Ascending aorta (tissue), 2 donors: Measurements from ENCODE around the gene CARMIL1. TPM values are rescaled to one million over a fixed set of nuclear protein-coding genes. Genes with fewer than 3 reads are reported as not detected.

Experiments used
- DNase-seq, 2 donors: peaks; one replicate each; pipeline ENCODE4 v3.0.0-alpha.2; 2019; ENCODE audit warnings: low spot score in 2 of 2
- H3K27ac ChIP-seq, 2 donors: fragments of 200-600 bp; sonication (generic); one replicate each; pipeline ENCODE4 v1.5.1; 2016 to 2017; ENCODE audit warnings: mild to moderate bottlenecking in 1 of 2
- H3K27me3 ChIP-seq: fragments of 200-600 bp; sonication (generic); one replicate; pipeline ENCODE4 v1.5.1; 2017
- H3K36me3 ChIP-seq, 2 donors: fragments of 200-600 bp; sonication (generic); one replicate each; pipeline ENCODE4 v1.5.1; 2016
- H3K4me1 ChIP-seq, 2 donors: fragments of 200-600 bp; sonication (generic); one replicate each; pipeline ENCODE4 v1.5.1; 2016 to 2017; ENCODE audit warnings: mild to moderate bottlenecking in 1 of 2
- H3K4me3 ChIP-seq, 2 donors: fragments of 200-600 bp; sonication (generic); one replicate each; pipeline ENCODE4 v1.5.1; 2016 to 2017; ENCODE audit warnings: mild to moderate bottlenecking in 1 of 2
- H3K9me3 ChIP-seq, 2 donors: fragments of 200-600 bp; sonication (generic); one replicate each; pipeline ENCODE4 v1.5.1; 2016
- intact Hi-C: fragments of 100-400 bp; cut with DNase I; formaldehyde crosslinking; loops from one replicate; pipeline ENCODE4 v1.15.1; 2023
- total RNA-seq: library from RNA; depleted of rRNA; stranded (reverse); fragments of >200 nt; gene quantifications from one replicate; pipeline ENCODE4 v1.1.0, GENCODE V29; 2016
- TF ChIP-seq, protein P1 (sequence below), 3 experiments: fragments of 200-600 bp in 2 of 3; fragments of 450-650 bp in 1 of 3; sonication (generic) in 2 of 3; IDR thresholded peaks; one replicate each; pipeline ENCODE4 v1.5.1; 2016 to 2019; ENCODE audit warnings: antibody characterized with exemption in 3 of 3, mild to moderate bottlenecking in 1 of 3, moderate library complexity in 1 of 3

CARMIL1 gene
- total RNA-seq, 1 donor from 2014 or later, result 16.1 TPM

DNA sequence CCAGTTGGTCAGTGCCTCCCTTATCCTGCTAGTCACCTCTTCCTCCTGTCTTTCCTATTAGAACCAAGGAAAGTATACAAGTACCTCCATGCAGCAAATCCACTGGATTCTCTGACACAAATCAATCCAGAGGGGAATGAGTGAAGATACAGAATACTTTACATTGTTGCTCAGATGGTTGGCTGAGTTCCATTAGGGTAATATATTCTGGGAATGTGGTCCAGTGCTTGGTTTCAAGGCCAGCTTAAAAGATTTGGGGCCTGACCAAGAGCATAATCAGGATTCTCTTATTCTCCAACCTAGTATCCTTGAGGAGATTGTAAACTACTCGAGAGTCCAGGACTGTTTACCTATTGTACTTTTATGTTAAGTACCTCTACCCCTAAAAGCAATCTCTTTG, 23.0 kb downstream of the CARMIL1 start:
- H3K27ac ChIP-seq, result peak overlapping the region; percentile 73 to 93
- no peaks in the 10 kb centered on the region for H3K27me3 ChIP-seq
- intact Hi-C loops, result no loop called here
- H3K4me3 ChIP-seq, result no peak overlapping the region
- TF ChIP-seq, protein P1, sequence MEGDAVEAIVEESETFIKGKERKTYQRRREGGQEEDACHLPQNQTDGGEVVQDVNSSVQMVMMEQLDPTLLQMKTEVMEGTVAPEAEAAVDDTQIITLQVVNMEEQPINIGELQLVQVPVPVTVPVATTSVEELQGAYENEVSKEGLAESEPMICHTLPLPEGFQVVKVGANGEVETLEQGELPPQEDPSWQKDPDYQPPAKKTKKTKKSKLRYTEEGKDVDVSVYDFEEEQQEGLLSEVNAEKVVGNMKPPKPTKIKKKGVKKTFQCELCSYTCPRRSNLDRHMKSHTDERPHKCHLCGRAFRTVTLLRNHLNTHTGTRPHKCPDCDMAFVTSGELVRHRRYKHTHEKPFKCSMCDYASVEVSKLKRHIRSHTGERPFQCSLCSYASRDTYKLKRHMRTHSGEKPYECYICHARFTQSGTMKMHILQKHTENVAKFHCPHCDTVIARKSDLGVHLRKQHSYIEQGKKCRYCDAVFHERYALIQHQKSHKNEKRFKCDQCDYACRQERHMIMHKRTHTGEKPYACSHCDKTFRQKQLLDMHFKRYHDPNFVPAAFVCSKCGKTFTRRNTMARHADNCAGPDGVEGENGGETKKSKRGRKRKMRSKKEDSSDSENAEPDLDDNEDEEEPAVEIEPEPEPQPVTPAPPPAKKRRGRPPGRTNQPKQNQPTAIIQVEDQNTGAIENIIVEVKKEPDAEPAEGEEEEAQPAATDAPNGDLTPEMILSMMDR (IDR thresholded peaks at IDR 0.05), result no peak
- H3K9me3 ChIP-seq, result no peaks in the 10 kb centered on the region
- H3K36me3 ChIP-seq, result no peaks in the 10 kb centered on the region
- H3K4me1 ChIP-seq, result peaks cover 25 to 76% of the 10 kb centered on the region in 2 donors
- no peak for DNase-seq

DNA sequence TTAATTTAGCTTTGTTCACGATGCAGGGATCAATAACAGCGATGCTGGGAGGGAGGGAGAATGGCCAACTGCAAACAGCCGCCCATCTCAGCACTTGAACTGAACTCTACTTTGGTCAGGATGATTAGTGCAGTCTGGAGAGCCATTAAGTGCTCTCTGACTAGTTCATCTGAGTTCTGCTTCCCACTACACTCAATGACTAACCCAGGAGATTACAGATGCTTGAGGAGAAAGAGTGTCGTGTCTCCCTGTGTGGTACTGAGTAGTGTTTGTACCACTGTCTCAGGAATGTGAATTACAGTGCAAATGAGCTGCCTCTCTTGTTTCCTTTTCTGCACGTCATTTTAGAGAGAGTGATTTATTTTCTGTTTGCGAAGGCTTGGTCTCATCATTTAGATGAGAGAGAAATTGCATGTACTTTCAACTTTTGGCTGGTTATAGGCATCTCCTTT, 23.5 kb downstream of the CARMIL1 start:
- Histone ChIP-seq H3K9me3 (no peaks in the 10 kb centered on the region), H3K4me1 (peaks cover 27 to 79% of the 10 kb centered on the region in 2 donors), H3K4me3 (peak overlapping the region in 1 of 2 donors; percentile 11), H3K27me3 (no peaks in the 10 kb centered on the region), H3K27ac (peak overlapping the region; percentile 73 to 93), H3K36me3 (no peaks in the 10 kb centered on the region)
- TF ChIP-seq, protein P1 (IDR thresholded peaks at IDR 0.05), result no peak
- intact Hi-C loops, result no loop called here
- DNase-seq, result no peak

DNA sequence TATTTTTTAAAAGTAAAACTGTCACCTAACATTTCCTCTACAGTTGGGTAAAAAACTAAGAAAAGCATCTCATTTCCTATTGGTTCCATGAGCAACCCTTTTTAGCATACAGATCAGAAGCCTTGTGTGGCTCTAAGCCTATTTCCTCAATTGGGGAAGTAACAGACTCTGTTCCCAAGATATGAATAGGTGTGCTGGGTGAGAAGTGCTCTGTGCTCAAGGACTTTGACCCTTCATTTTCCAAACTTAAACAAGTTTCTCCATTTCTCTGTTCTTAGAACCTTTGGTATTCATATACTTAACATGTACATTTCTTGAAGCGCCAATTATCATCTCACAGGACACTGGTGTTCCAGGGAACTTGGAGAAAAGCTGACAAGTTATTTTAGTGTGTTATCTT, 24.1 kb downstream of the CARMIL1 start:
- TF ChIP-seq, protein P1 (IDR thresholded peaks at IDR 0.05), result no peak
- H3K9me3 ChIP-seq, result no peaks in the 10 kb centered on the region
- no peak for DNase-seq
- H3K27me3 ChIP-seq, result no peaks in the 10 kb centered on the region
- no peaks in the 10 kb centered on the region for H3K36me3 ChIP-seq
- peak overlapping the region; percentile 73 to 93 for H3K27ac ChIP-seq
- H3K4me3 ChIP-seq, result no peak overlapping the region
- intact Hi-C loops, result no loop called here
- H3K4me1 ChIP-seq, result peaks cover 26 to 79% of the 10 kb centered on the region in 2 donors

DNA sequence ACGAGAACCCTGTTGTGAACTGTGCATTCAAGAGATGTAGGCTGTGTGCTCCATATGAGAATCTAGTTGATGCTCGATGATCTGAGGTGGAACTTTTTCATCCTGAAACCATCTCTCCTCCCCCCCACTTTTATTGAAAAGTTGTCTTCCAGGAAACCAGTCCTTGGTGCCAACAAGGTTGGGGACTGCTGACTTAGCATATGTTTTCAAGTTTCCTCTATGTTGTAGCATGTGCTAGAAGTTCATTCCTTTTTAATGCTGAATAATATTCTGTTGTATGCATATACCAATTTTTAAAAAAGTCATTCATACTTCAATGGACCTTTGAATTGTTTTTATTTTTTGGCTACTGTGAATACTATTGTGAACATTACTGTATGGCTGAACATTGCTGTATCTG, 27.2 kb downstream of the CARMIL1 start:
- Histone ChIP-seq H3K9me3 (no peaks in the 10 kb centered on the region), H3K4me3 (no peak overlapping the region), H3K36me3 (no peaks in the 10 kb centered on the region), H3K4me1 (peaks cover 13 to 75% of the 10 kb centered on the region in 2 donors), H3K27me3 (no peaks in the 10 kb centered on the region), H3K27ac (peak overlapping the region; percentile 73 to 93)
- DNase-seq, result no peak
- TF ChIP-seq, protein P1 (IDR thresholded peaks at IDR 0.05), result no peak
- intact Hi-C loops, result no loop called here

DNA sequence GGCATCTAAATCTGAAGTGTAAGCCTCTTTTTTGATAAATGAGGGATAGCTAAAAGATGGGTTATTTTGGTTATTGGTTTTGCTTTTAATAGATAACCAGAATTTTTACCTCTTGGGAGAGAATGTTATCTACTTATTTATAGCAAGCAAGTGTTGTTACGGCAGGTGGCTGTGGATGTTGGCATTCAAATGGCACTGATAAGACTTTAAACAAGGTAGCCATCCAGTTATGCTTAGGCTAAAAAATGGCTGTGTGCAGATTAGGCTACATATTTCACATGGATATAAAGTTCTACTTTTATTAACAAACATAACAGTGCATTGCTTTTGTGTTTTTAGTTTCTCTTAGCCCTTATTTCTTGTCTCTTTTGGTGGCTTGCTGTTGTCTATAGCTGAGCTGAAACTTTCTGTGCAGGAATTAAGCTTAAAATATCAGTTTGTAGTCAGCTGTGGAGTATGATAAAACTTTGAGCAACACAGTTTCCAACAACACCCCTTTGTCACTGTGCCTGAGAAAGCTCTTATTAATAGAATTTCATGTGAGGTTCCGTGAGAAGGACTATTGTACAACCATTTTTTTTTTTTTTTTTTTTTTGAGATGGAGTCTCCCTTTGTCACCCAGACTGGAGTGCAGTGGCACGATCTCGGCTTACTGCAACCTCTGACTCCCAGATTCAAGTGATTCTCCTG, 28.8 kb downstream of the CARMIL1 start:
- intact Hi-C loops, result no loop called here
- TF ChIP-seq, protein P1 (IDR thresholded peaks at IDR 0.05), result no peak
- no peaks in the 10 kb centered on the region for H3K9me3 ChIP-seq
- no peaks in the 10 kb centered on the region for H3K27me3 ChIP-seq
- H3K4me3 ChIP-seq, result peak overlapping the region in 1 of 2 donors; percentile 7
- peak overlapping the region; percentile 49 to 93 for H3K27ac ChIP-seq
- H3K36me3 ChIP-seq, result no peaks in the 10 kb centered on the region
- DNase-seq, result no peak
- H3K4me1 ChIP-seq, result peaks cover 2 to 68% of the 10 kb centered on the region in 2 donors
